DOHH2 (cell line): ENCODE results near the gene CPXM2.

Experiments
- H3F3A ChIP-seq: fragments of 200-600 bp; sonication (generic), shearing (Covaris generic); 2 replicates; pipeline ENCODE4 v1.6.0; 2016; ENCODE audit warnings: antibody characterized with exemption, mild to moderate bottlenecking; ENCODE audit not compliant: control insufficient read depth, insufficient read depth
- H3K27ac ChIP-seq: fragments of 200-600 bp; sonication (generic); 2 replicates; pipeline ENCODE4 v1.5.1; 2014; ENCODE audit warnings: low read depth, mild to moderate bottlenecking, low read length, moderate library complexity
- H3K27me3 ChIP-seq: fragments of 200-600 bp; sonication (generic); 2 replicates; pipeline ENCODE4 v1.6.1; 2014; ENCODE audit warnings: mild to moderate bottlenecking, low read length, mixed read lengths; ENCODE audit not compliant: control insufficient read depth
- H3K36me3 ChIP-seq: fragments of 200-600 bp; sonication (generic); 2 replicates; pipeline ENCODE4 v1.6.1; 2014; ENCODE audit warnings: mild to moderate bottlenecking, low read length, moderate library complexity, mixed read lengths; ENCODE audit not compliant: control insufficient read depth
- H3K4me1 ChIP-seq: fragments of 200-600 bp; sonication (generic); 2 replicates; pipeline ENCODE4 v1.6.1; 2014; ENCODE audit warnings: mild to moderate bottlenecking, low read length, mixed read lengths; ENCODE audit not compliant: control insufficient read depth
- H3K4me2 ChIP-seq: fragments of 200-600 bp; sonication (generic); 2 replicates; pipeline ENCODE4 v1.6.0; 2014; ENCODE audit warnings: mild to moderate bottlenecking, low read length, moderate library complexity
- H3K4me3 ChIP-seq: fragments of 200-600 bp; sonication (generic); 2 replicates; pipeline ENCODE4 v1.5.1; 2014; ENCODE audit warnings: mild to moderate bottlenecking, low read length, mixed read lengths
- H3K79me2 ChIP-seq: fragments of 200-600 bp; sonication (generic); 2 replicates; pipeline ENCODE4 v1.6.1; 2014; ENCODE audit warnings: mild to moderate bottlenecking, low read length, mixed read lengths; ENCODE audit not compliant: control insufficient read depth
- H3K9me2 ChIP-seq: fragments of 200-600 bp; sonication (generic); replicated peaks from 2 replicates; pipeline ENCODE4 v1.6.1; 2014; ENCODE audit warnings: mild to moderate bottlenecking, low read length, mixed read lengths; ENCODE audit not compliant: control insufficient read depth
- H3K9me3 ChIP-seq: fragments of 200-600 bp; sonication (generic); 2 replicates; pipeline ENCODE4 v1.6.1; 2014; ENCODE audit warnings: antibody characterized with exemption, low read length, mixed read lengths; ENCODE audit not compliant: control insufficient read depth, insufficient read depth
- H4K20me1 ChIP-seq: fragments of 200-600 bp; sonication (generic); 2 replicates; pipeline ENCODE4 v1.6.0; 2014; ENCODE audit warnings: low read depth, mild to moderate bottlenecking, antibody characterized with exemption, low read length, moderate library complexity; ENCODE audit not compliant: control insufficient read depth, insufficient read depth
- EZH2phosphoT487 ChIP-seq: fragments of 200-600 bp; sonication (generic); IDR thresholded peaks from 2 replicates; pipeline ENCODE4 v1.6.1; 2017; ENCODE audit warnings: borderline replicate concordance, mild to moderate bottlenecking, antibody characterized with exemption, low read length, moderate library complexity, mixed read lengths
- TF ChIP-seq, protein P1 (sequence below): fragments of 200-600 bp; sonication (generic); IDR thresholded peaks from one replicate; pipeline ENCODE4 v1.5.1; 2014; ENCODE audit warnings: antibody characterized with exemption, mild to moderate bottlenecking, low read depth, low read length; ENCODE audit not compliant: poor library complexity, severe bottlenecking

The CPXM2 gene

DNA sequence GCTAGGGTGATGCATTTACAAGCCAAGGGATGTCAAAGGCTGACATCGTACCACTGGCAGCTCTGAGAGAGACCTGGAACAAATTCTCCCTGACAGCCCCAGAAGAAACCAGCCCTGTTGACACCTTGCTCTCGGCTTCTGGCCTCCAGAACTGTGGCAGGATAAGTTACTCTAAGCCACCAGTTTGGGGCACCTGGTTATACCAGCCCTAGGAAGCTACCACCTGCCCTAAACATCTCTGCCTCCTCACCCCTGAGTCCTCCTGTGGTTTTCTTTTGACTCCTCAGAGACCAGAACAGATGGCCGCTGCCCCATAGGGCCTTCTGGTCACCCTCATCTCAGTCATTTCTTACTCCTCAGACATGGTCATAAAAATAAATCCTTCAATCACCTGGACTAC lies 107.4 kb downstream of the CPXM2 start:
- Histone ChIP-seq H3K9me3 (no peaks in the 10 kb centered on the region), H3K4me1 (no peaks in the 10 kb centered on the region)
- no peak for TF ChIP-seq EZH2phosphoT487
- TF ChIP-seq, protein P1, sequence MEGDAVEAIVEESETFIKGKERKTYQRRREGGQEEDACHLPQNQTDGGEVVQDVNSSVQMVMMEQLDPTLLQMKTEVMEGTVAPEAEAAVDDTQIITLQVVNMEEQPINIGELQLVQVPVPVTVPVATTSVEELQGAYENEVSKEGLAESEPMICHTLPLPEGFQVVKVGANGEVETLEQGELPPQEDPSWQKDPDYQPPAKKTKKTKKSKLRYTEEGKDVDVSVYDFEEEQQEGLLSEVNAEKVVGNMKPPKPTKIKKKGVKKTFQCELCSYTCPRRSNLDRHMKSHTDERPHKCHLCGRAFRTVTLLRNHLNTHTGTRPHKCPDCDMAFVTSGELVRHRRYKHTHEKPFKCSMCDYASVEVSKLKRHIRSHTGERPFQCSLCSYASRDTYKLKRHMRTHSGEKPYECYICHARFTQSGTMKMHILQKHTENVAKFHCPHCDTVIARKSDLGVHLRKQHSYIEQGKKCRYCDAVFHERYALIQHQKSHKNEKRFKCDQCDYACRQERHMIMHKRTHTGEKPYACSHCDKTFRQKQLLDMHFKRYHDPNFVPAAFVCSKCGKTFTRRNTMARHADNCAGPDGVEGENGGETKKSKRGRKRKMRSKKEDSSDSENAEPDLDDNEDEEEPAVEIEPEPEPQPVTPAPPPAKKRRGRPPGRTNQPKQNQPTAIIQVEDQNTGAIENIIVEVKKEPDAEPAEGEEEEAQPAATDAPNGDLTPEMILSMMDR = no peak

DNA sequence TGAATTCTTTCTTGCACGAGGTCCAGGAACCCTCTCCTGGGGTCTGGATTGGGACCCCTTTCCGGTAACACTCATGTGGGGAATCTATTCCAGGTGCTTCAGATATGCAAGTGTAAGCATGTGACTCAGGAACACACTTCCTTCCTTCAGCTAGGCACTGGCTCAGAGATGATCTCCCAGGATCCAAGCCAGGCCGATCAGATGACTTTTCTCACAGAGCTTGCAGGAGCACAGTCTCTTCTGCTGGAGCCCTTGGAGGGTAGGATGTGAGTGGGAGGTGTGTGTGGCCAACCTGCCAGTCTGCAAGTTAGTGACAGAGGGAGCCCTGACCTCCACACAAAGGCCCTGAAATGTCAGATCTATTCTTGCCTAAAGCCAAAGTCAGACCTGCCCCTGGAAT lies 108.3 kb downstream of the CPXM2 start:
- H4K20me1 ChIP-seq = no peaks in the 10 kb centered on the region
- no peaks in the 10 kb centered on the region for H3K9me2 ChIP-seq
- H3K4me2 ChIP-seq = no peak overlapping the region
- H3F3A ChIP-seq = no peaks in the 10 kb centered on the region
- H3K9me3 ChIP-seq = no peaks in the 10 kb centered on the region
- peaks cover 25% of the 10 kb centered on the region for H3K27me3 ChIP-seq
- H3K36me3 ChIP-seq = no peaks in the 10 kb centered on the region
- H3K27ac ChIP-seq = no peak overlapping the region
- no peak for TF ChIP-seq EZH2phosphoT487
- TF ChIP-seq, protein P1 = no peak
- no peak overlapping the region for H3K4me3 ChIP-seq
- H3K79me2 ChIP-seq = no peaks in the 10 kb centered on the region
- no peaks in the 10 kb centered on the region for H3K4me1 ChIP-seq

More for the DNA sequence above, 107.4 kb downstream of the CPXM2 start:
- no peaks in the 10 kb centered on the region for H3K79me2 ChIP-seq
- H3K4me3 ChIP-seq = no peak overlapping the region
- no peaks in the 10 kb centered on the region for H3K9me2 ChIP-seq
- no peak overlapping the region for H3K4me2 ChIP-seq
- H3K36me3 ChIP-seq = no peaks in the 10 kb centered on the region
- no peaks in the 10 kb centered on the region for H3F3A ChIP-seq
- H3K27me3 ChIP-seq = peaks cover 25% of the 10 kb centered on the region
- H3K27ac ChIP-seq = no peak overlapping the region
- no peaks in the 10 kb centered on the region for H4K20me1 ChIP-seq

DNA sequence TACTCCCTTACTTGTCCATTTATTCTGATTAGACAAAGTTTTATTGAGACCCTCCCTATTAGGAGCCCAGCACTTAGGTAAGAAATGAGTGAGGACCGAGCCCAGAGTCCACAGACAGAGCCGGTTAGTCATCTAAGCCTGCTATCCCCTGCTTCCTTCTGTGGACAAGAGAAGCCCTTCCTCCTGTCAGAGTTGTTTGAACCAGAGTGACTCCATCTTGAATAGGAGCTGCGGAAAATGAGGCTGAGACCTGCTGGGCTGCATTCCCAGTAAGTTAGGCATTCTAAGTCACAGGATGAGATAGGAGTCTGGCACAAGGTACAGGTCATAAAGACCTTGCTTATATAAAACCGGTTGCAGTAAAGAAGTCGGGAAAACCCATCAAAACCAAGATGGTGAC lies 109.1 kb downstream of the CPXM2 start:
- no peaks in the 10 kb centered on the region for H3K4me1 ChIP-seq
- H3K4me3 ChIP-seq = no peak overlapping the region
- no peaks in the 10 kb centered on the region for H3K36me3 ChIP-seq
- H3K9me3 ChIP-seq = no peaks in the 10 kb centered on the region
- H3K9me2 ChIP-seq = no peaks in the 10 kb centered on the region
- H3F3A ChIP-seq = no peaks in the 10 kb centered on the region
- H3K79me2 ChIP-seq = no peaks in the 10 kb centered on the region
- H3K27ac ChIP-seq = no peak overlapping the region
- H4K20me1 ChIP-seq = no peaks in the 10 kb centered on the region
- H3K4me2 ChIP-seq = no peak overlapping the region
- peaks cover 25% of the 10 kb centered on the region for H3K27me3 ChIP-seq
- no peak for TF ChIP-seq EZH2phosphoT487
- TF ChIP-seq, protein P1 = no peak
